ENCODE measurements around the gene ADGRG2.
"Not testable (repeated sequence)": the region's sequence is repeated elsewhere in the genome, so short reads cannot be mapped to it uniquely, and the experiment has no call there.

The ADGRG2 gene

DNA sequence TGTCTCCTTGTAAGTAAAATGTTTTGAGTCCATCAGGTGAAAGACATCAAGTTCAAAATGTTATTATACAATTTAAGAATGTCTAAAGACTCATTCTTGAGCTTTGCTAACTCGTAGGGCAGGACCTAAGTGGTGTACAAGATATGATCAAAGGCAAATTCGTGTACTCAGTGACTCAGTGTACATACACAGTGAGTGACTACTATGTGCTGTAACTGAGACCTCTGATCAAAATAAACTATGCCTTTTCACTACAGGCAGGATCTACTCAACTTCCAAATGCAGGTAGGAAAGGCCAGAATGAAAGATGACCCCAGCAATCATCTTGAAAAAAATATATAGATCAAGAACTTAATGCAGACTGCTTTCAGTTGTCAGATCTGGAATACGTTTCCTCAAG lies 49.9 kb downstream of the ADGRG2 start:
- DNase-seq = no peak

DNA sequence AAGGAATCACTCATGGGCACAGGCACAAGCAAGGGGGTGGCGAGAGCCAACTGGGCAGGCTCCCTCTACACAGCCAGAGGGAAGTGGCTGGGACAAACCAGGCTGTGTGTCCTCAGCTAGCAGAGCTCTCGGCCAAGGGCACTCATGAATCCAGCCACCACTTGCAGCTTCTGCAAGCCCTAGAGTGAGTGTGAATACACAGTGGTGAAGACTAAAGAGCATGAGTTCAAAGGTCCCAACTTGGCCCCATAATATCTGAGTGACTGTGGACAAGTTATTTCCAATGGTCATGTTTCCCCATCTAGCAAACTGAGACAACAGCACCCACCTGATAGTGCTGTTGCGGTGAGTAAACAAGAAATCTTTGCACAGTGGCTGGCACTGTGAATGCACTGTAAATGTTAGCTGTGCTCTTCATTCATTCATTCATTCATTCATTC lies 51.7 kb downstream of the ADGRG2 start:
- DNase-seq = no peak

- not testable (repeated sequence) for DNase-seq
Observed at GRCh38 chrX:19066987-19067386, 55.3 kb downstream of the ADGRG2 start.

DNA sequence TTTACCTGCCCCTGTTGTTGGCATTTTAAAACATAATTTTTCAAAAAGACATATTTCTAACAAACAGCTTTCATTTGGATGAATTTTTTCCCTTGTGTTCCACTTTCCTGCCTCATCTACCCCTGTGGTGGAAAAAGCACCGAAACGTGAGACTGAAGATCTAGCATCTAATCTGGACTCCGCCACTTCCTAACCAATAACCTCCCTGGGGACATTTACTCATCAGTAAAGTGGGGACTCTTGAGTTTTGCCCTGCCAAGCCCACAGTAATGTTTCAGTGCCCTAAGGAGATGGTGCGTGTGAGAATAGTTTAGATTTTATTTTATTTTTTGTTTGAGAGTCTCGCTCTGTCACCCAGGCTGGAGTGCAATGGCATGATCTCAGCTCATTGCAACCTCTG lies 56.7 kb downstream of the ADGRG2 start:
- DNase-seq = no peak

DNA sequence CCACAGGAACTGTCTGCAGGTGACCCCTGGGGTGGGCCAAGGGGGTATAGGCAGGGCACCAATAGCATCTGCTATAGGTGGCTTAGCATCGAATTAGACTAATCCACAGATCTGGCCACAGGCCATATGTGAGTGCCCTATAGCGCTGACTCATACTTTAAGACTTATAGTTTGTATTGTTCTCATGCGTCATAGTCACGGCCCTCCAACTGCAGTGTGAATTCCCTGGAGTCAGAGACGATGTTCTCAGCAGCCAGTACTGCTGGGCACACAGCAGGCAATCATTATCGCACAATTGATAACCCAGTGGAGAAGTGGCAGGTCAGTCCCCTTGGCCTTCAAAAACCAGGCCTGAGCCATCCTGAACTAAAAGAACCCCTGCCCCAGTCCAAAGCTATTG lies 58.1 kb downstream of the ADGRG2 start:
- no peak for DNase-seq

DNA sequence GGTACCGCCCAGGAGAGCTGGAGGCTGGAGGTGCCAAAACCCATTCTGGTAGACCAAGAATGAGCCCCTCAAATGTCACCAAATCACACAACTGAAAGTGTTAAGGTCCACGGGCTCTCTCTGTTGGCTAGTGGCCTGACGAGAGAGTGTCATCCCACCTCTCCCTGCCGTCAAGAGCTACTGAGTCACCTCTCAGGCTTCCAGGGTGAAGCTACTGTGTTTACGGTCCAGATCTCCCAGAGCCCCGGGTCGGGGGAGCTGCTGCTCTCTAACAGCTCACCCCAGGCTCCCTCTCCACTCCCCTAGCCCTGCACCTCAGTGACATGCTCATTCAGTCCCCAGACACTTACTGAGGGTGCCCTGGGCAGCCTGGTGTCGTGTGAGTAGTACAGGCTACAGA lies 59.2 kb downstream of the ADGRG2 start:
- DNase-seq = no peak

GRCh38 chrX:19059067-19059466 lies 63.2 kb downstream of the ADGRG2 start:
- no peak for DNase-seq

- DNase-seq = no peak
Observed at GRCh38 chrX:19057856-19058255, 64.4 kb downstream of the ADGRG2 start.

- no peak for DNase-seq
Observed at GRCh38 chrX:19049110-19049509, 73.2 kb downstream of the ADGRG2 start.

DNA sequence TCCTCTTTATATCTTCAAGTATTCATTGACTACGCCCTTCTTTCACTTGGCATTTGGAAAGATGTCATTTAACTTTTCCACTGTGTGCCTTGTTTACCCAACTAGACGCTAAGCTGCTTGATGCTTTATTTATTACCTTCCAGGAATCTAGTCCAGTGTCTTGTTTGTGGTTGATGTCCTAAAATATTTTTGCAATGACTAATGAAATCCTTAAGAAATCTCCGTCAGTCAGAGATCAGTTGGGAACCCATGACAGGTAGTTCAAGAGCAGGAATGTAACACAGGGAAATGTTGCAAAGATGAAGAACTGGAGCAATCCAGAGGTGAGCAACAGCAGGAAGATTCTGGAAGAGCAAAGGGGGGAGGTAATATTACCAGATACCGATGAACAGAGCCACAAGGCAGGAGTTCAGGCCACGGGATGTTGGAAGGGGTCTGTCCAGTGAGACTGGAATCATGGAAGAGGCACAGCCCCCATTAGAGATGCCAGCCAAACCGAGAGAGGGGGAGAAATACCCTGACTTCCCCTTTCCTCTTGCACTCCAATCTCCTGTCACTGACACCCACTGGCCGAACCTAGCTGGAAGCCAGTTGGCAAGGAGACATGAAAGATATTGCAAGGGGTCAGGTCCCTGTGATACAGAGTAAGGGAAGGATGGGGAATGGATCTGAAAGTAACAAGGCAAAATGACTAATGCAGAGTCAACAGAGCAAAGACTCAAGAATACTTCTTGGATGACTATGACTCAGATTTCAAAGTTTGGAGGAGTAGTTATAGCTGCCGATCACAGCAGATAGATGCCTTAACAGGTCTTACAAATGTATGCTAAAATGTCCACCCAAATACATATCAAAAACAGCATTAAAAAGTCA lies 75.7 kb downstream of the ADGRG2 start:
- DNase-seq = no peak

- no peak for DNase-seq
Observed at GRCh38 chrX:19040373-19040772, 81.9 kb downstream of the ADGRG2 start.

DNA sequence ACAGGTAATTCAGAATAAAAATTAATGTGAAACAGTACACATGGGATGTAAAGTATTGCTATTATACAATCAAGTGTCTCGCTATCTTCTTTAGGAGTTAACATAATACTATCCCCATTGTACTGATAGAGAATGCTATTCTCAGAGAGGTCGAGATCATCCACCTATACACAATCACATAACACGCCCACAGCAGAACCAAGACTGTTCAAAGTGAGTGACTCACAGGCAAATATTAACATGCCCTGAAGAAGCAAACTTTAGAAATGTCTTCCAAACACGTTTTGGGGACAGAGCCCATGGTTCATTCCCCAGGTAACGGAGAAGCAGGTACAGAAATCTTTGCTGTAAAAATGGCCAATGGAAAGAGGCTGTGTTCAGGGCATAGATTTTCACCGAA lies 88.2 kb downstream of the ADGRG2 start:
- no peak for DNase-seq

- DNase-seq = no peak
Observed at GRCh38 chrX:19030805-19031204, 91.5 kb downstream of the ADGRG2 start.

- DNase-seq = no peak
Observed at GRCh38 chrX:19028560-19028959, 93.7 kb downstream of the ADGRG2 start.

GRCh38 chrX:19024366-19024765 lies 97.9 kb downstream of the ADGRG2 start:
- no peak for DNase-seq

DNA sequence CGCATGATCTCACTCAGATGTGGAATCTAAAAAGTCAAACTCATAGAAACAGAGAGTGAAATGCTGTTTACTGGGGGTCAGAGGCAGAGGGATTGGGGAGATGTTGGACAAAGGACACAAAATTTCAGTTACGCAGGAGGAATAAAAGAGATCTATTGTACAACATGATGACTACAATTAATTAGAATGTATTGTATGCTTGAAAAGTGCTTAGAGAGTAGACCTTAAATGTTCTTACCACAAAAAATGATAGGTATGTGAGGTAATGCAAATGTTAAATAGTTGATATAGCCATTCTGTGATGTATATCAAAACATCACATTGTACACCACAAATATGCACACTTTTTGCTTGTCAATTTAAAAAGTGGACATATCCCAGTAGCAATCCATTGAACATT lies 102.3 kb downstream of the ADGRG2 start:
- DNase-seq = no peak

DNA sequence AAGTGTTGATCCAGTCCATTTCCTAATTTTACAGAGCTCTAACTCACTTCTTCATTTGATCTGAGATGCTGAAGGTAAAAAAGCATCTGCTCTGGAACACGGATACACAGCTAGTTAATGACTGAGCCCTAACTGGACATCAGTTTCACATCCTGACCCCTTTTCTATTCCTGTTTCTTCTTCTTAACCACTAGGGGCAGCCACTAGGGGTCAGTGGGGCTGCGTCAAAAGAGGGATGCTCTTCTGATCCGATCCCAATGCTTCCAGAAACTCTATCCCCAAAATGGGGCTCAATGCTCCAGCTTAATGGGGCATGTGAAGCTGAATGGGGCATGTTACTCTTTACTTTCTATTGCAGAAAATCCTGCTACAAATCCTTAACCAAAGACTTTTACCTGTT lies 105.0 kb downstream of the ADGRG2 start:
- DNase-seq = no peak

DNA sequence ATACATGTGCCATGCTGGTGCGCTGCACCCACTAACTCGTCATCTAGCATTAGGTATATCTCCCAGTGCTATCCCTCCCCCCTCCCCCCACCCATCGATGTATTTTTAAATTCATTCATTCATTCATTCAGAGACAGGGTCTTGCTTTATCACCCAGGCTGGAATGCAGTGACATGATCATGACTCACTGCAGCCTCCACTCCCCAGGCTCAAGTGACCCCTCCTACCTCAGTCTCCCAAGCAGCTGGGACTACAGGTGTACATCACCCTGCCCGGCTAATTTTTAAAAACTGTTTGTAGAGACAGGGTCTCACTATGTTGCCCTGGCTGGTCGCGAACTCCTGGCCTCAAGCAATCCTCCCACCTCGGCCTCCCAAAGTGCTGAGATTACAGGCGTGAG lies 105.7 kb downstream of the ADGRG2 start:
- not testable (repeated sequence) for DNase-seq

DNA sequence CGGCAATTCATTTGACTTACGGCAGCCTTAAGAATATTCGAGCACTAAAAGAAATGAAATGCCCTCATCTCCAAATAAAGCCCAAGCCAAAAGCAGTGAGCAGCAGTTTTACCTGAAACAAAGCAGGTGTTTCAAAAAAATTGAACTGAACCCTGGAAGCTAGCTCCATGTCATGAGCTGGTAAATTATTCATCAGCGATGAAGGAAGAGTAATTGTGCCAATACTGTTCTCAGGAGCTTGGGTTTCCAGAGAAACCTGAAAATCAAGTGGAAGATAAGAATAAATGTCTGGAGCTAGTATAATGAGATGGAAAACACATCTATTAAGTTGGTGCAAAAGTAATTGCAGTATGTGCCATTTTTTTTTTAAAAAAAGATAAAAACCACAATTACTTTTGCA lies 114.4 kb downstream of the ADGRG2 start:
- no peak for DNase-seq

DNA sequence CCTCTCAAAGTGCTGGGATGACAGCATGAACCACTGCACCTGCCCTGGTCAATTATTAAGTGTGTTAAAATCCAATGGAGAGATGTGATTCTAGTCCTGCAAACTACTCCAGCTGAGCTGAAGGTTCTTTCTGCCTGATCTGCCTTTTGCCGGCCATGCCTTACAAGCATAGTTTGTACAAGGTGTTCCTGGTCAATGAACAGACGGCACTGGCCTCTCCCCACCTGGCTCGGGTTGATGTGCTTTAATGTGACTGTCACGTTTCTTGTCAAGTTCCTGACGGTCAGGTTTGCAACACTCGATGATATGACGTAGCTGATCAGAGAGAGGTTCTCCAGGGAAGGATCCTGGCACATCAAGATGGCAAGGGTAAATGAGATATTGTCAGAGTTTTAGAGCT lies 115.3 kb downstream of the ADGRG2 start:
- DNase-seq = no peak

DNA sequence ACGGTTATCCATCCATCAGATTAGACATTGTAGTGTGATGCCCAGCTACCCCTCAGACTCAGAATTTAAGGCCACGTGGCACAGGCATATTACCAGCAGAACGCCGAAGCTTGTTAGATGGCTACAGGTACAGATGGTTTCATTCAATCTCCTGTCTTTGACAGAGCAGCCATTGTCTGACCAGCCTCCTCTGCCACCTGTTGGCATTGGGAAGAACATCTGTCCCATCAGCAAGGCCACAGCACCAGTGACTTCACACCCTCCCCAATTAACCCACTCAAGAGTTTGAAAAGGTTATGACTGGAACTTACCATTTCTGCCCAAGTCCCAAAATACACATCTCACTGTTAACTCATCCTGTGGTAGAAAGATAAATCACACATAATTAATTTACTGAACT lies 116.4 kb downstream of the ADGRG2 start:
- DNase-seq = no peak

DNA sequence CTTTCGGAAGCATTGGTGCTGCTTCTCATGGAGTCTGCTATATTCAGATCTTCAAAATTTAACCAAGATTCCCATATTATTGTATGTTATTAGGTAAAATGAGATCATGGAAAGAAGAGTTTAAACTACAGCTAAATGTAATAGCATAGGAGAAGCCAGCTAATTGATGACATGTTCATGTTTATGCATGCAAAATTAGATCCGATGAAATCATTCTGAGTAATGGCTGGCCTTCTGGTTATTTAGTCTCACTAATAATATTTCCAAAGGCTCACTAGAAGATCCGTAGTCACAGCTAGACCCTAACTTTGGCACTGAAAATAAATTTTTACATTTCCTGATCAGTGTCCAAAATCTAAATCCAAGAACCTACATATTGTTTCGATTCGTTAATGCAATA lies 118.5 kb downstream of the ADGRG2 start:
- DNase-seq = no peak

- DNase-seq = no peak
Observed at GRCh38 chrX:18998653-18999052, 123.6 kb downstream of the ADGRG2 start.

DNA sequence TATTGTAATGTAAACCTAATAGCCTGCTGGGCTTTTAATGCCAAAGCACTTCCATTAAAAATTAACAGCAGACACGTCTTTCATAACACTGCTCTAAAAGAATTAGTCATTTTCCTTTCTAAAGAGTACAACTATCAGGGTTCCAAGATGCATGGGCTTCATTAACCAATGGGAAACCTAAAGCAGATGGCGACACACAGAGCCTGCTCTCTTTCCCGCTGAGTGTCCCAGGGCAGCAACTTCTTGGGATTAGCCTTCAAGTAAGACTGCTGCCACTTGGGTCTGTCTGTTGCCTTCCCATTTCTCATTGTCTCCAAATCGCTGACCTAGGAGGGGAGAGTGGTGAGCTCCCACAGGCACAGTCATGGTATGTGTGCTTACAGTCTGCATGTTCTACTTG lies 124.4 kb downstream of the ADGRG2 start:
- DNase-seq = no peak

- no peak for DNase-seq
Observed at GRCh38 chrX:18996536-18996935, 125.7 kb downstream of the ADGRG2 start.
